NCI-H2081 (cell line): ENCODE results near the gene PARP2.

Experiments used
- DNase-seq, 2 experiments: peaks; one replicate each; lab custom pipeline; 2025; lab: John Stamatoyannopoulos, UW

PARP2 gene

GRCh38 chr14:20400965-20401593, 57.6 kb downstream of the PARP2 start:
- DNase-seq, result no peak

- no peak for DNase-seq
Measured at GRCh38 chr14:20403521-20403920, 60.1 kb downstream of the PARP2 start.
